ENCODE data around the gene SYCE3.

- TF ChIP-seq CTCF (conservative IDR thresholded peaks at IDR 0.05; ENCODE audit: low read depth, low read length) (no peak), EZH2 (IDR thresholded peaks at IDR 0.05; ENCODE audit: low read length, unreplicated experiment) (no peak)
Observed at GRCh38 chr22:50609599-50609998, 46.9 kb upstream of the SYCE3 start.
